Measurements from ENCODE around the gene OR2T8. TPM values are rescaled to one million over a fixed set of nuclear protein-coding genes. Genes with fewer than 3 reads are reported as not detected.

Gene OR2T8
- total and polyA plus RNA-seq, 2 of the 4 experiments (the other 2 are of a cell fraction) = not detected

GRCh38 chr1:247908766-247909165 is 11.3 kb upstream of the OR2T8 start:
- no peak overlapping the region for H2BK20ac ChIP-seq (ENCODE audit: low read depth, low read length)
- no peak overlapping the region for H3K9ac ChIP-seq (ENCODE audit: low read depth, low read length)
- no peak overlapping the region for H3K14ac ChIP-seq (replicated peaks; ENCODE audit: low read depth, low read length)
- H3K36me3 ChIP-seq (ENCODE audit: control insufficient read depth, insufficient read depth, low read length) = no peaks in the 10 kb centered on the region
- H3K27me3 ChIP-seq (ENCODE audit: control insufficient read depth, insufficient read depth, low read length) = no peaks in the 10 kb centered on the region
- no peak for TF ChIP-seq MAZ (IDR thresholded peaks at IDR 0.05; ENCODE audit: borderline replicate concordance, low read depth, low read length)
- no peak for TF ChIP-seq CHD1 (IDR thresholded peaks at IDR 0.05; ENCODE audit: low read depth, low read length)
- TF ChIP-seq RAD21 (IDR thresholded peaks at IDR 0.05; ENCODE audit: low read length) = no peak
- TF ChIP-seq BHLHE40 (IDR thresholded peaks at IDR 0.05; ENCODE audit: low read depth, low read length) = no peak
- TF ChIP-seq MXI1 (IDR thresholded peaks at IDR 0.05; ENCODE audit: borderline replicate concordance, low read depth, low read length) = no peak
- TF ChIP-seq ELK1 (IDR thresholded peaks at IDR 0.05; ENCODE audit: borderline replicate concordance, low read depth, low read length) = no peak
- no peak overlapping the region for H3K56ac ChIP-seq (ENCODE audit: extremely low read depth, insufficient read depth, low read length)
- H3K4ac ChIP-seq (ENCODE audit: low read depth, low read length) = no peak overlapping the region
- intact Hi-C loops (cut with micrococcal nuclease) (no loop called here), in situ Hi-C loops (cut with MboI; ENCODE audit: low sequenced_read_pairs) (no loop called here), dilution Hi-C loops (cut with HindIII; ENCODE audit: low sequenced_read_pairs, unreplicated experiment) (no loop called here)
- no CpG with 5 or more reads among the region's 5 CpGs for WGBS, 2 experiments (ENCODE audit: extremely low coverage in 2 of 2, insufficient read length in 1 of 2)
- H4K91ac ChIP-seq (ENCODE audit: insufficient read depth, low read depth, low read length) = no peak overlapping the region
- no peak overlapping the region for H3K4me3 ChIP-seq (ENCODE audit: insufficient read depth, low read depth, low read length)
- no peak overlapping the region for H3K4me2 ChIP-seq (ENCODE audit: low read depth, low read length)
- no peak overlapping the region for H2AK5ac ChIP-seq (ENCODE audit: low read depth, low read length)
- H4K5ac ChIP-seq (ENCODE audit: low read depth, low read length) = no peak overlapping the region
- no peak overlapping the region for H2AFZ ChIP-seq (replicated peaks; ENCODE audit: low read length, poor library complexity)
- H4K20me1 ChIP-seq (ENCODE audit: insufficient read depth, low read length) = no peaks in the 10 kb centered on the region
- H3K9me1 ChIP-seq (ENCODE audit: insufficient read depth, low read length) = no peaks in the 10 kb centered on the region
- H4K8ac ChIP-seq (ENCODE audit: low read depth in 2 of 2, low read length in 2 of 2) = no peak overlapping the region
- peaks cover 7% of the 10 kb centered on the region for H3K9me3 ChIP-seq (ENCODE audit: control insufficient read depth, insufficient read depth, low read length)
- no peak overlapping the region for H2BK5ac ChIP-seq (ENCODE audit: low read depth, low read length, poor library complexity, severe bottlenecking)
- no TSS peak for BruUV-seq (replicated peaks)
- DNase-seq (no peak), ATAC-seq (ENCODE audit: low read depth) (no peak)
- no peak overlapping the region for H2BK120ac ChIP-seq (ENCODE audit: low read depth, low read length)
- POLR2A ChIA-PET (ENCODE audit: unreplicated experiment) = no interaction called here
- no peak overlapping the region for H2BK15ac ChIP-seq (ENCODE audit: low read depth, low read length)
- H3K27ac ChIP-seq (ENCODE audit: insufficient read depth, low read length) = no peak overlapping the region
- no peaks in the 10 kb centered on the region for H3K79me1 ChIP-seq (ENCODE audit: low read depth in 1 of 2, low read length in 2 of 2)
- H3K18ac ChIP-seq (ENCODE audit: low read depth, low read length) = no peak overlapping the region
- H3K4me1 ChIP-seq (ENCODE audit: control insufficient read depth, insufficient read depth, low read length) = no peaks in the 10 kb centered on the region
- CTCF ChIA-PET = no interaction called here
- no peak overlapping the region for H3K23ac ChIP-seq (ENCODE audit: low read depth, low read length)
- no peak overlapping the region for H2AK9ac ChIP-seq (replicated peaks; ENCODE audit: low read depth, low read length, poor library complexity)

Data from IMR-90 (cell line).